ENCODE data around the gene FLOT1. TPM values are rescaled to one million over a fixed set of nuclear protein-coding genes. Genes with fewer than 3 reads are reported as not detected.

The FLOT1 gene
- polyA plus RNA-seq, 2 of the 4 experiments (the other 2 are of a cell fraction), result 89.7 to 135 TPM

DNA sequence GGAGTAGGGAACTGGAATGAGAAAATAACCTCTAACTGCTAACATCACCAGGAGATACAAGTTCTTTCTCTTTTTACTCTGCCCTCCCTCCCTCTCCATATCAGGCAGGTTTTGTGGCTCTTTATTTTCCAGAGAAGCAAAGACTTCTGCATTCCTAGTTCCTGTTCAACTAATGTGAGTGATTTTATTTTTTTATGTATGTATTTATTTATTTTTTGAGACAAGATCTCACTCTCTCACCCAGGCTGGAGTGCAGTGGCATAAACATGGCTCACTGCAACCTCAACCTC is 7.8 kb upstream of the FLOT1 start:
- DNase-seq (ENCODE audit: low read depth in 1 of 2, low spot score in 1 of 2), result no peak
- CTCF ChIA-PET, result interaction anchor here (1.5 to 2.1 kb wide), 2 partner anchors 71 kb away, joined by 3 to 7 read pairs; no protein-coding TSS in a partner anchor
- Histone ChIP-seq H3K9me3 (no peaks in the 10 kb centered on the region), H3K4me2 (peak overlapping the region; percentile 74), H3K4me3 (no peak overlapping the region), H3K27ac (peak overlapping the region; percentile 97), H3K4me1 (peaks cover 75% of the 10 kb centered on the region)
- TF ChIP-seq EHMT2 (IDR thresholded peaks at IDR 0.05; ENCODE audit: low read depth) (no peak), GATA3 (IDR thresholded peaks at IDR 0.05; ENCODE audit: borderline replicate concordance) (no peak), NPAS2 (CRISPR knock-in tag; IDR thresholded peaks at IDR 0.05; ENCODE audit: borderline replicate concordance) (no peak), HOXB5 (CRISPR knock-in tag; IDR thresholded peaks at IDR 0.05) (0 out of 2 replicates have a peak, but pooled peaks have one; percentile 2)
- POLR2A ChIA-PET, result interaction anchor here (0.7 to 2.4 kb wide), 2 partner anchors 8 to 19 kb away, joined by 3 to 7 read pairs; no protein-coding TSS in a partner anchor
- no peak for ATAC-seq
- no peak for FAIRE-seq

DNA sequence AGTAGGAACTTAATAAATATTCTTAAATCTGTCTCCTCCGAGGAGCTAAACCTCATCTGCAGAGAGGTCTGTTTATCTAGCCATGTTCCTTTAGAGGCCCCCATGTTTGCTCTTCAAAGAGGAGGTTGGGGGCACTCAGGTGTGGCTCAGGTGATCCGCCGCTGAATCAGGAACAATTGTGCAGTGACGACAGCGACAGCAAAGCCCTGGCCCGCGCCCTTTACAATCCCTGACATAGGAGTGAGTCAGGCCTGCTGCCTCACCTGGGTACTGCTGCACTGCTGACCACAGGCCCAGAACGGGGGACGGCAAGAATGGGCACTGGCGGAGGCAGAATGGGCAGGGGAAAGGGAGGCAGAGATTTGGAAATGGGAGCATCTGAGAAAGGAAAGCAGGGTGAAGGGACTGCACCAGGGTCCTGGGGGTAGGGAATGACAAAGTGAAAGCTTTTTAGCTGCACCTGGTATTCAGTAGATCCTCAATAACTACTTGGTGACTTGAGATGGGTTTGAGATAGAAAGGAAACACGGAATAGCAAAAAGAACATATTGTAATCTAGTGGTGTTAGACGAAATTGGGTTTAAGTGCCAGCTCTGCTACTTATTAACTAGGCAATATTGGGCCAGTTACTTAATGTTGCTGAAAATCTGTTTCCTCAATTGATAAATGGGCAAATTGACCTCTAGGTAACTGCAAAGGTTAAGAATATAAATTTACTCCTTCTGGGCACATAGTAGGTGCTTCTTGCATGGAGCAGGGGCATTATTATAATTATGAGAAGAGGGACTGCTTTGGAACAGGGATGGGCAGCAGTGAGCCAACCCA is 7.3 kb upstream of the FLOT1 start:
- H3K4me3 ChIP-seq, result no peak overlapping the region
- peaks cover 81% of the 10 kb centered on the region for H3K4me1 ChIP-seq
- CTCF ChIA-PET, result interaction anchor here (0.7 to 2.1 kb wide), 6 partner anchors 19 to 78 kb away, joined by 3 to 7 read pairs (median 3); no protein-coding TSS in a partner anchor

More for the DNA sequence above, 7.3 kb upstream of the FLOT1 start:
- TF ChIP-seq HOXB5 (CRISPR knock-in tag; IDR thresholded peaks at IDR 0.05) (0 out of 2 replicates have a peak, but pooled peaks have one; percentile 19), PHF8 (IDR thresholded peaks at IDR 0.05; ENCODE audit: borderline replicate concordance, low read depth) (no peak), FOSL2 (IDR thresholded peaks at IDR 0.05) (0 out of 2 replicates have a peak, but pooled peaks have one; percentile 6), FOSL2 (CRISPR knock-in tag; IDR thresholded peaks at IDR 0.05) (peak; percentile 50), CHD2 (IDR thresholded peaks at IDR 0.05; ENCODE audit: low read length, partially characterized antibody) (no peak), ZC3H11A (IDR thresholded peaks at IDR 0.05) (no peak), HOXB13 (CRISPR knock-in tag; IDR thresholded peaks at IDR 0.05; ENCODE audit: low read depth) (peak; percentile 80), RARB (CRISPR knock-in tag; IDR thresholded peaks at IDR 0.05) (no peak), MYC (IDR thresholded peaks at IDR 0.05; ENCODE audit: borderline replicate concordance, low read length) (no peak), NFE2L2 (conservative IDR thresholded peaks at IDR 0.05; ENCODE audit: low read length) (no peak), FOXS1 (CRISPR knock-in tag; IDR thresholded peaks at IDR 0.05) (peak; percentile 79; the same call in 1 of the 2 replicates), JUNB (IDR thresholded peaks at IDR 0.05) (peak; percentile 5; the same call in 1 of the 2 replicates), FOSB (CRISPR knock-in tag; IDR thresholded peaks at IDR 0.05) (0 out of 2 replicates have a peak, but pooled peaks have one; percentile 14), MAFK (IDR thresholded peaks at IDR 0.05; ENCODE audit: partially characterized antibody) (peak; percentile 1), HMGXB4 (CRISPR knock-in tag; IDR thresholded peaks at IDR 0.05; ENCODE audit: borderline replicate concordance) (no peak), EHF (CRISPR knock-in tag; IDR thresholded peaks at IDR 0.05) (peak; percentile 59; the same call in 1 of the 2 replicates), USF2 (IDR thresholded peaks at IDR 0.05) (no peak)
- TF ChIP-seq, protein P1, sequence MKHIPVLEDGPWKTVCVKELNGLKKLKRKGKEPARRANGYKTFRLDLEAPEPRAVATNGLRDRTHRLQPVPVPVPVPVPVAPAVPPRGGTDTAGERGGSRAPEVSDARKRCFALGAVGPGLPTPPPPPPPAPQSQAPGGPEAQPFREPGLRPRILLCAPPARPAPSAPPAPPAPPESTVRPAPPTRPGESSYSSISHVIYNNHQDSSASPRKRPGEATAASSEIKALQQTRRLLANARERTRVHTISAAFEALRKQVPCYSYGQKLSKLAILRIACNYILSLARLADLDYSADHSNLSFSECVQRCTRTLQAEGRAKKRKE (CRISPR knock-in tag; IDR thresholded peaks at IDR 0.05; ENCODE audit: low read depth), result peak; percentile 92
- TF ChIP-seq, protein P2, sequence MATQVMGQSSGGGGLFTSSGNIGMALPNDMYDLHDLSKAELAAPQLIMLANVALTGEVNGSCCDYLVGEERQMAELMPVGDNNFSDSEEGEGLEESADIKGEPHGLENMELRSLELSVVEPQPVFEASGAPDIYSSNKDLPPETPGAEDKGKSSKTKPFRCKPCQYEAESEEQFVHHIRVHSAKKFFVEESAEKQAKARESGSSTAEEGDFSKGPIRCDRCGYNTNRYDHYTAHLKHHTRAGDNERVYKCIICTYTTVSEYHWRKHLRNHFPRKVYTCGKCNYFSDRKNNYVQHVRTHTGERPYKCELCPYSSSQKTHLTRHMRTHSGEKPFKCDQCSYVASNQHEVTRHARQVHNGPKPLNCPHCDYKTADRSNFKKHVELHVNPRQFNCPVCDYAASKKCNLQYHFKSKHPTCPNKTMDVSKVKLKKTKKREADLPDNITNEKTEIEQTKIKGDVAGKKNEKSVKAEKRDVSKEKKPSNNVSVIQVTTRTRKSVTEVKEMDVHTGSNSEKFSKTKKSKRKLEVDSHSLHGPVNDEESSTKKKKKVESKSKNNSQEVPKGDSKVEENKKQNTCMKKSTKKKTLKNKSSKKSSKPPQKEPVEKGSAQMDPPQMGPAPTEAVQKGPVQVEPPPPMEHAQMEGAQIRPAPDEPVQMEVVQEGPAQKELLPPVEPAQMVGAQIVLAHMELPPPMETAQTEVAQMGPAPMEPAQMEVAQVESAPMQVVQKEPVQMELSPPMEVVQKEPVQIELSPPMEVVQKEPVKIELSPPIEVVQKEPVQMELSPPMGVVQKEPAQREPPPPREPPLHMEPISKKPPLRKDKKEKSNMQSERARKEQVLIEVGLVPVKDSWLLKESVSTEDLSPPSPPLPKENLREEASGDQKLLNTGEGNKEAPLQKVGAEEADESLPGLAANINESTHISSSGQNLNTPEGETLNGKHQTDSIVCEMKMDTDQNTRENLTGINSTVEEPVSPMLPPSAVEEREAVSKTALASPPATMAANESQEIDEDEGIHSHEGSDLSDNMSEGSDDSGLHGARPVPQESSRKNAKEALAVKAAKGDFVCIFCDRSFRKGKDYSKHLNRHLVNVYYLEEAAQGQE (IDR thresholded peaks at IDR 0.05), result no peak
- TF ChIP-seq, protein P3, sequence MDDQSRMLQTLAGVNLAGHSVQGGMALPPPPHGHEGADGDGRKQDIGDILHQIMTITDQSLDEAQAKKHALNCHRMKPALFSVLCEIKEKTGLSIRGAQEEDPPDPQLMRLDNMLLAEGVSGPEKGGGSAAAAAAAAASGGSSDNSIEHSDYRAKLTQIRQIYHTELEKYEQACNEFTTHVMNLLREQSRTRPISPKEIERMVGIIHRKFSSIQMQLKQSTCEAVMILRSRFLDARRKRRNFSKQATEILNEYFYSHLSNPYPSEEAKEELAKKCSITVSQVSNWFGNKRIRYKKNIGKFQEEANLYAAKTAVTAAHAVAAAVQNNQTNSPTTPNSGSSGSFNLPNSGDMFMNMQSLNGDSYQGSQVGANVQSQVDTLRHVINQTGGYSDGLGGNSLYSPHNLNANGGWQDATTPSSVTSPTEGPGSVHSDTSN (IDR thresholded peaks at IDR 0.05), result no peak
- Histone ChIP-seq H3K9me3 (no peaks in the 10 kb centered on the region), H3K4me2 (peak overlapping the region; percentile 74), H3K27ac (peak overlapping the region; percentile 97)
- FAIRE-seq (no peak), ATAC-seq (peak; percentile 20 to 23; a peak in 4 of 6 replicates), DNase-seq (ENCODE audit: low read depth in 1 of 2, low spot score in 1 of 2) (peak in 1 of 2 experiments; percentile 79)
- 5% methylated on average over 12 of the region's 12 CpGs for WGBS (ENCODE audit: missing lambda C conversion rate)
- POLR2A ChIA-PET, result interaction anchor here (2.4 kb wide), 1 partner anchor 19 kb away, joined by 7 read pairs; no protein-coding TSS in a partner anchor

Data from A549 (cell line).